ENCODE results near the gene MAP4K2.

DNA sequence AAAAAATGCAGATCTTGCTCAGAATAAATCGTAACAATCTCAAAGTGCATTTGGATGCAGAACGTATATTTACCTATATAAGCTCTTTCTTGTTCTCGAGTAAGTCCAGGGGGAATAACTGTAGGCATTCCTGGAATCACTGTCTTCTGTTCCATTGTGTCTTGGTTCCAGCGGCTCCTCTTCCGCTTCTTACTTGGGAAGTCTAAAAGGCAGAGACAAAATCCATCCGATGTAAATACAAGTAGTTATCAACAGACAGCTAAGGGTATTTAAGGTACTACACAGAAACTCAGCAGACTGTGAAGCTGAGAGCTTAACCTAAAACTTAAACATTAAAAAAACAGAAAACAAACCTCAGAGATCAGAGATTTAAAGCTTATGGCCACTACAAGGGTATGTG lies 26.6 kb downstream of the MAP4K2 start:
- TF ChIP-seq, protein P1, sequence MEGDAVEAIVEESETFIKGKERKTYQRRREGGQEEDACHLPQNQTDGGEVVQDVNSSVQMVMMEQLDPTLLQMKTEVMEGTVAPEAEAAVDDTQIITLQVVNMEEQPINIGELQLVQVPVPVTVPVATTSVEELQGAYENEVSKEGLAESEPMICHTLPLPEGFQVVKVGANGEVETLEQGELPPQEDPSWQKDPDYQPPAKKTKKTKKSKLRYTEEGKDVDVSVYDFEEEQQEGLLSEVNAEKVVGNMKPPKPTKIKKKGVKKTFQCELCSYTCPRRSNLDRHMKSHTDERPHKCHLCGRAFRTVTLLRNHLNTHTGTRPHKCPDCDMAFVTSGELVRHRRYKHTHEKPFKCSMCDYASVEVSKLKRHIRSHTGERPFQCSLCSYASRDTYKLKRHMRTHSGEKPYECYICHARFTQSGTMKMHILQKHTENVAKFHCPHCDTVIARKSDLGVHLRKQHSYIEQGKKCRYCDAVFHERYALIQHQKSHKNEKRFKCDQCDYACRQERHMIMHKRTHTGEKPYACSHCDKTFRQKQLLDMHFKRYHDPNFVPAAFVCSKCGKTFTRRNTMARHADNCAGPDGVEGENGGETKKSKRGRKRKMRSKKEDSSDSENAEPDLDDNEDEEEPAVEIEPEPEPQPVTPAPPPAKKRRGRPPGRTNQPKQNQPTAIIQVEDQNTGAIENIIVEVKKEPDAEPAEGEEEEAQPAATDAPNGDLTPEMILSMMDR (conservative IDR thresholded peaks at IDR 0.05): no peak
- TF ChIP-seq EZH2 (IDR thresholded peaks at IDR 0.05; ENCODE audit: low read depth): no peak
